HepG2 (cell line): ENCODE data around the gene VCPKMT. TPM values are rescaled to one million over a fixed set of nuclear protein-coding genes. Genes with fewer than 3 reads are reported as not detected.

Source experiments
- ATAC-seq: fragments of 200-7000 bp; cut with Tn5 transposase; 3 replicates; pipeline ENCODE4 v1.9.1; 2020; ENCODE audit warnings: mild to moderate bottlenecking, moderate library complexity
- BruUV-seq: library from RNA; stranded (reverse); fragments of 400-500 nt; replicated peaks from 2 replicates; lab custom pipeline; 2021; lab: Mats Ljungman, UMichigan
- CTCF ChIA-PET: fragments of 300-600 bp; formaldehyde crosslinking; extraction: SDS; loops from one replicate; lab custom pipeline; 2021; ENCODE audit warnings: low total read pairs, inconsistent platforms, low intra/inter-chr PET ratio; lab: Yijun Ruan, JAX
- POLR2A ChIA-PET: fragments of 350-600 bp; sonication (Branson Sonifier 250); formaldehyde crosslinking; loops from one replicate; lab custom pipeline; 2020; ENCODE audit warnings: antibody characterized with exemption, inconsistent platforms; lab: Yijun Ruan, JAX
- DNase-seq: peaks from one replicate; pipeline ENCODE4 v3.0.0-alpha.2; 2015; ENCODE audit warnings: low spot score
- FAIRE-seq: peaks from 3 replicates; lab custom pipeline; 2011; peaks lifted over from hg19 to GRCh38; lab: Jason Lieb, UNC
- H2AFZ ChIP-seq: one replicate; pipeline ENCODE4 v1.6.1; 2011; ENCODE audit warnings: low read length, inconsistent platforms
- H3K27ac ChIP-seq: fragments of 300-600 bp; 3 replicates; pipeline ENCODE4 v1.8.0; 2011; ENCODE audit warnings: mixed run types, mild to moderate bottlenecking, mixed read lengths, low read length, inconsistent platforms; ENCODE audit not compliant: insufficient read depth; ENCODE audit errors: extremely low read length
- H3K27me3 ChIP-seq, 2 experiments: fragments of 200-600 bp in 1 of 2; 2 replicates in 1 of 2; 3 replicates in 1 of 2; pipeline versions ENCODE4 v1.6.0 to v1.8.0; 2011; ENCODE audit warnings: low read length in 2 of 2, mild to moderate bottlenecking in 2 of 2, moderate library complexity in 2 of 2, inconsistent platforms in 1 of 2; ENCODE audit not compliant: insufficient read depth in 2 of 2, control insufficient read depth in 1 of 2
- H3K36me3 ChIP-seq, 2 experiments: fragments of 200-600 bp in 1 of 2; replicated peaks in 1 of 2; 2 replicates in 1 of 2; 3 replicates in 1 of 2; pipeline versions ENCODE4 v1.5.1 to v1.8.0; 2011; ENCODE audit warnings: low read length in 2 of 2, inconsistent platforms in 1 of 2; ENCODE audit not compliant: insufficient read depth in 2 of 2, control insufficient read depth in 1 of 2
- H3K4me1 ChIP-seq: 2 replicates; pipeline ENCODE4 v1.5.1; 2012; ENCODE audit warnings: low read length, inconsistent platforms; ENCODE audit not compliant: insufficient read depth
- H3K4me2 ChIP-seq: 2 replicates; pipeline ENCODE4 v1.6.0; 2011; ENCODE audit warnings: low read depth, low read length, inconsistent platforms
- H3K4me3 ChIP-seq, 3 experiments: fragments of 200-600 bp in 1 of 3; sonication (generic), shearing (Covaris generic) in 1 of 3; replicated peaks in 1 of 3; 2 replicates each; pipeline ENCODE4 v1.5.1; 2011 to 2016; ENCODE audit warnings: low read length in 3 of 3, inconsistent platforms in 2 of 3, low read depth in 2 of 3, mild to moderate bottlenecking in 2 of 3, control low read depth in 1 of 3, mixed read lengths in 1 of 3; ENCODE audit not compliant: insufficient read depth in 1 of 3
- H3K79me2 ChIP-seq: one replicate; pipeline ENCODE4 v1.6.1; 2011; ENCODE audit warnings: low read length, inconsistent platforms; ENCODE audit not compliant: insufficient read depth
- H3K9ac ChIP-seq: 2 replicates; pipeline ENCODE4 v1.6.0; 2011; ENCODE audit warnings: mild to moderate bottlenecking, low read depth, low read length, inconsistent platforms; ENCODE audit not compliant: insufficient read depth
- H3K9me3 ChIP-seq: 2 replicates; pipeline ENCODE4 v1.5.1; 2012; ENCODE audit warnings: mild to moderate bottlenecking, low read length
- H4K20me1 ChIP-seq: 2 replicates; pipeline ENCODE4 v1.6.0; 2011; ENCODE audit warnings: inconsistent platforms, mild to moderate bottlenecking, low read length, moderate library complexity; ENCODE audit not compliant: insufficient read depth
- ATF6 ChIP-seq: sonication (generic); formaldehyde crosslinking; conservative IDR thresholded peaks from 2 replicates; pipeline ENCODE4 v1.4.0; 2020; ENCODE audit warnings: missing genetic modification reagents
- HDAC6 ChIP-seq: fragments of 200-600 bp; sonication (generic); IDR thresholded peaks from 2 replicates; pipeline ENCODE4 v1.7.0; 2017; ENCODE audit warnings: mild to moderate bottlenecking, antibody characterized with exemption, low read length, low read depth
- KDM4B ChIP-seq: sonication (generic); formaldehyde crosslinking; IDR thresholded peaks from 2 replicates; pipeline ENCODE4 v1.4.0; 2020; ENCODE audit warnings: missing genetic modification reagents
- MAFF ChIP-seq: IDR thresholded peaks from 2 replicates; pipeline ENCODE4 v1.6.1; 2011; ENCODE audit warnings: low read depth, low read length, improper control_type of control experiment
- MNT ChIP-seq: fragments of 450-650 bp; IDR thresholded peaks from 2 replicates; pipeline ENCODE4 v1.6.1; 2016
- MXI1 ChIP-seq: IDR thresholded peaks from 3 replicates; pipeline ENCODE4 v1.6.1; 2012; ENCODE audit warnings: low read depth, low read length, inconsistent platforms, borderline replicate concordance
- MYC ChIP-seq: sonication (generic); formaldehyde crosslinking; IDR thresholded peaks from 2 replicates; pipeline ENCODE4 v1.9.0; 2021; ENCODE audit warnings: missing genetic modification reagents, borderline replicate concordance
- PCBP2 ChIP-seq: fragments of 200-400 bp; formaldehyde crosslinking; optimal IDR thresholded peaks from 2 replicates; pipeline ENCODE3; 2018; ENCODE audit warnings: low read length, low read depth; ENCODE audit not compliant: poor library complexity, severe bottlenecking
- SETDB1 ChIP-seq: sonication (generic); formaldehyde crosslinking; IDR thresholded peaks from 2 replicates; pipeline ENCODE4 v1.5.1; 2020; ENCODE audit warnings: missing genetic modification reagents, mild to moderate bottlenecking, borderline replicate concordance
- TCF7 ChIP-seq: sonication (generic); IDR thresholded peaks from 2 replicates; pipeline ENCODE4 v1.6.1; 2016; ENCODE audit warnings: antibody characterized with exemption, low read depth
- ZBTB14 ChIP-seq: sonication (generic); formaldehyde crosslinking; IDR thresholded peaks from 2 replicates; pipeline ENCODE4 v1.4.0; 2020; ENCODE audit warnings: missing genetic modification reagents
- ZFP36 ChIP-seq: fragments of 150-350 bp; IDR thresholded peaks from 2 replicates; pipeline ENCODE4 v1.6.1; 2018; ENCODE audit warnings: borderline replicate concordance, low read length, low read depth; ENCODE audit not compliant: partially characterized antibody
- ZNF414 ChIP-seq: sonication (generic); formaldehyde crosslinking; IDR thresholded peaks from 2 replicates; pipeline ENCODE4 v1.5.0; 2020; ENCODE audit warnings: missing genetic modification reagents
- ZNF672 ChIP-seq: sonication (generic); formaldehyde crosslinking; IDR thresholded peaks from 2 replicates; pipeline ENCODE4 v1.8.1; 2022; ENCODE audit warnings: missing genetic modification reagents
- ZNF772 ChIP-seq: sonication (generic); formaldehyde crosslinking; IDR thresholded peaks from 2 replicates; pipeline ENCODE4 v1.5.0; 2020; ENCODE audit warnings: mild to moderate bottlenecking, missing genetic modification reagents
- ZNF792 ChIP-seq: IDR thresholded peaks from 2 replicates; pipeline ENCODE4 v1.6.1; 2016
- WGBS: methylation state at CpG from one replicate; pipeline ENCODE4 v1.1.6; 2017; ENCODE audit warnings: low lambda C conversion rate; 5-methylcytosine and 5-hydroxymethylcytosine counted together
- in situ Hi-C: cut with HindIII; loops from 2 replicates; pipeline ENCODE4 v1.10.0; 2017; ENCODE audit warnings: low pct_unique_long_range_greater_than_20kb; ENCODE audit not compliant: extremely low pct_ligation_motif_present
- intact Hi-C: fragments of 100-400 bp; cut with micrococcal nuclease; formaldehyde crosslinking; loops from one replicate; pipeline ENCODE4 v1.10.0; 2022; ENCODE audit not compliant: unreplicated experiment
- polyA plus RNA-seq, 8 experiments: library from polyadenylated mRNA; depleted of rRNA in 3 of 8; stranded (reverse) in 7 of 8; unstranded in 1 of 8; fragments of >200 nt; fragmentation: Illumina TruSeq in 4 of 8; extraction: Trizol in 4 of 8; gene quantifications; 2 replicates each; pipeline versions ENCODE4 v1.2.1 to v1.2.3, GENCODE V29; 2011 to 2016; ENCODE audit warnings: low read depth in 4 of 8, missing spikeins in 1 of 8, mixed read lengths in 1 of 8; ENCODE audit not compliant: insufficient read depth in 1 of 8
- total RNA-seq, 5 experiments: library from RNA; depleted of rRNA; stranded (reverse); fragments of >200 nt; fragmentation: Illumina TruSeq; extraction: Trizol; gene quantifications; 2 replicates each; pipeline ENCODE4 v1.2.3, GENCODE V29; 2016; ENCODE audit warnings: low read depth in 1 of 5

Gene VCPKMT
- total and polyA plus RNA-seq, 2 of the 13 experiments (the other 11 are each of a cell fraction or from before 2014, with no cell fraction given), result 3.9 to 5.4 TPM

- in situ Hi-C loops (loop anchor here (5.0 kb wide), 1 partner anchor 104 kb away; no protein-coding TSS in a partner anchor), intact Hi-C loops (loop anchor here (5.0 to 10.0 kb wide), 3 partner anchors 44 to 104 kb away; no protein-coding TSS in a partner anchor)
- no peak overlapping the region for H2AFZ ChIP-seq
- no peaks in the 10 kb centered on the region for H4K20me1 ChIP-seq
- no peaks in the 10 kb centered on the region for H3K9me3 ChIP-seq
- 95% methylated on average over 4 of the region's 4 CpGs for WGBS
- H3K27me3 ChIP-seq, result no peaks in the 10 kb centered on the region
- ATAC-seq (no peak), FAIRE-seq (no peak), DNase-seq (no peak)
- no peak overlapping the region for H3K4me2 ChIP-seq
- H3K9ac ChIP-seq, result no peak overlapping the region
- peaks cover 2 to 30% of the 10 kb centered on the region in 2 experiments; a peak in 3 of 5 replicates for H3K36me3 ChIP-seq
- BruUV-seq, result no TSS peak
- H3K4me3 ChIP-seq, result no peak overlapping the region
- POLR2A ChIA-PET, result interaction anchor here (1.0 to 1.1 kb wide), 2 partner anchors 238 to 243 kb away, joined by 4 read pairs; no protein-coding TSS in a partner anchor
- peaks cover 4% of the 10 kb centered on the region for H3K4me1 ChIP-seq
- H3K27ac ChIP-seq, result no peak overlapping the region
- TF ChIP-seq MXI1 (no peak), ZNF772 (CRISPR knock-in tag) (no peak), TCF7 (no peak), SETDB1 (CRISPR knock-in tag) (no peak), ATF6 (CRISPR knock-in tag) (no peak), MNT (no peak), KDM4B (CRISPR knock-in tag) (no peak), ZNF672 (CRISPR knock-in tag) (no peak), ZBTB14 (CRISPR knock-in tag) (no peak), ZFP36 (no peak), MYC (CRISPR knock-in tag) (no peak), ZNF414 (CRISPR knock-in tag) (no peak), PCBP2 (no peak), HDAC6 (no peak), MAFF (no peak), ZNF792 (CRISPR knock-in tag) (no peak)
- TF ChIP-seq, all 625 proteins: peak for 0
- no peaks in the 10 kb centered on the region for H3K79me2 ChIP-seq
- CTCF ChIA-PET, result interaction anchor here (2.7 kb wide), 1 partner anchor 227 kb away, joined by 13 read pairs; no protein-coding TSS in a partner anchor
Measured at GRCh38 chr14:50106178-50106577, 10.2 kb downstream of the VCPKMT start.
